CD4-positive, CD25-positive, alpha-beta regulatory T cell (primary cell): Measurements from ENCODE around the gene DNAI1. TPM values are rescaled to one million over a fixed set of nuclear protein-coding genes. Genes with fewer than 3 reads are reported as not detected.
"Not testable (repeated sequence)": the region's sequence is repeated elsewhere in the genome, so short reads cannot be mapped to it uniquely, and the experiment has no call there.

Experiments
- ATAC-seq, 2 donors: fragments of 150-1000 bp; cut with Tn5 transposase; one replicate each; pipeline ENCODE4 v1.10.0; 2021; ENCODE audit warnings: low read depth in 2 of 2, moderate number of reproducible peaks in 2 of 2, moderate library complexity in 1 of 2
- DNase-seq, 3 donors: peaks; one replicate each; pipeline versions ENCODE4 v3.0.0 to v3.0.0-alpha.2; 2012 to 2022; ENCODE audit warnings: mixed read lengths in 1 of 3
- H3K27ac ChIP-seq: one replicate; pipeline ENCODE4 v1.7.0; 2013; ENCODE audit warnings: mild to moderate bottlenecking, low read length; ENCODE audit not compliant: insufficient read depth, poor library complexity, severe bottlenecking
- H3K27me3 ChIP-seq: one replicate; pipeline ENCODE4 v1.7.0; 2013; ENCODE audit warnings: low read length; ENCODE audit not compliant: control insufficient read depth, insufficient read depth
- H3K36me3 ChIP-seq: one replicate; pipeline ENCODE4 v1.7.0; 2013; ENCODE audit warnings: mild to moderate bottlenecking, low read length, moderate library complexity; ENCODE audit not compliant: control insufficient read depth, insufficient read depth
- H3K4me1 ChIP-seq: 2 replicates; pipeline ENCODE4 v1.7.0; 2013; ENCODE audit warnings: mild to moderate bottlenecking, low read length; ENCODE audit not compliant: insufficient read depth, control insufficient read depth, poor library complexity, severe bottlenecking
- H3K4me3 ChIP-seq: one replicate; pipeline ENCODE4 v1.7.0; 2013; ENCODE audit warnings: low read depth, mild to moderate bottlenecking, low read length, moderate library complexity
- H3K9me3 ChIP-seq, 2 experiments: 1 replicate in 1 of 2; 2 replicates in 1 of 2; pipeline ENCODE4 v1.7.0; 2013; ENCODE audit warnings: low read length in 2 of 2, mild to moderate bottlenecking in 1 of 2, moderate library complexity in 1 of 2; ENCODE audit not compliant: control insufficient read depth in 2 of 2
- H3K27ac Mint-ChIP-seq, 3 donors: one replicate each; pipeline ENCODE4 v1.8.0; 2020 to 2022; ENCODE audit warnings: mild to moderate bottlenecking in 3 of 3, mixed read lengths in 3 of 3, moderate library complexity in 2 of 3
- H3K27me3 Mint-ChIP-seq: one replicate; pipeline ENCODE4 v1.8.0; 2022; ENCODE audit warnings: mild to moderate bottlenecking, mixed read lengths
- H3K36me3 Mint-ChIP-seq: one replicate; pipeline ENCODE4 v1.8.0; 2020; ENCODE audit warnings: mixed read lengths
- H3K4me1 Mint-ChIP-seq, 4 donors: one replicate each; pipeline ENCODE4 v1.8.0; 2020 to 2022; ENCODE audit warnings: mixed read lengths in 4 of 4, mild to moderate bottlenecking in 1 of 4
- H3K4me3 Mint-ChIP-seq, 4 donors: one replicate each; pipeline ENCODE4 v1.8.0; 2020 to 2022; ENCODE audit warnings: mild to moderate bottlenecking in 4 of 4, mixed read lengths in 4 of 4, moderate library complexity in 3 of 4
- H3K9me3 Mint-ChIP-seq, 7 donors: one replicate each; pipeline ENCODE4 v1.8.0; 2020 to 2022; ENCODE audit warnings: mixed read lengths in 7 of 7, mild to moderate bottlenecking in 3 of 7, moderate library complexity in 2 of 7
- polyA plus RNA-seq, 4 donors: library from polyadenylated mRNA; unstranded; fragments of 300-500 nt; fragmentation: Illumina TruSeq; gene quantifications; one replicate each; pipeline ENCODE4 v1.2.3, GENCODE V29; 2021
- total RNA-seq: library from RNA; stranded (reverse); gene quantifications from one replicate; pipeline ENCODE4 v1.2.3, GENCODE V29; 2022

The DNAI1 gene
- total and polyA plus RNA-seq, 5 donors from 2014 or later = not detected

- Mint-ChIP-seq H3K9me3 (no peaks in the 10 kb centered on the region), H3K27me3 (no peaks in the 10 kb centered on the region), H3K27ac (no peak overlapping the region), H3K4me3 (no peak overlapping the region), H3K36me3 (peaks cover 17% of the 10 kb centered on the region), H3K4me1 (peaks cover 0 to 3% (median 0%) of the 10 kb centered on the region in 4 donors)
- H3K9me3 ChIP-seq = no peaks in the 10 kb centered on the region
- no peak for DNase-seq
- ATAC-seq = no peak
- no peaks in the 10 kb centered on the region for H3K27me3 ChIP-seq
- H3K4me1 ChIP-seq = no peaks in the 10 kb centered on the region
- no peak overlapping the region for H3K4me3 ChIP-seq
- no peak overlapping the region for H3K27ac ChIP-seq
- no peaks in the 10 kb centered on the region for H3K36me3 ChIP-seq
These were observed 30.2 kb upstream of the DNAI1 start for GRCh38 chr9:34428325-34428958.

GRCh38 chr9:34430843-34431437 lies 27.7 kb upstream of the DNAI1 start:
- Histone ChIP-seq H3K4me1 (no peaks in the 10 kb centered on the region), H3K27ac (no peak overlapping the region), H3K9me3 (no peaks in the 10 kb centered on the region), H3K27me3 (no peaks in the 10 kb centered on the region), H3K4me3 (no peak overlapping the region), H3K36me3 (no peaks in the 10 kb centered on the region)
- H3K27me3 Mint-ChIP-seq = no peaks in the 10 kb centered on the region
- ATAC-seq (no peak), DNase-seq (peak in 1 of 3 donors; percentile 47)
- no peak overlapping the region for H3K4me3 Mint-ChIP-seq
- H3K4me1 Mint-ChIP-seq = peaks cover 0 to 5% (median 0%) of the 10 kb centered on the region in 4 donors
- H3K27ac Mint-ChIP-seq = no peak overlapping the region
- H3K9me3 Mint-ChIP-seq = no peaks in the 10 kb centered on the region
- H3K36me3 Mint-ChIP-seq = peaks cover 17% of the 10 kb centered on the region

- Mint-ChIP-seq H3K27me3 (no peaks in the 10 kb centered on the region), H3K36me3 (peaks cover 17% of the 10 kb centered on the region), H3K4me1 (peaks cover 0 to 5% (median 0%) of the 10 kb centered on the region in 4 donors), H3K9me3 (no peaks in the 10 kb centered on the region), H3K27ac (no peak overlapping the region), H3K4me3 (no peak overlapping the region)
- H3K27me3 ChIP-seq = no peaks in the 10 kb centered on the region
- H3K27ac ChIP-seq = no peak overlapping the region
- H3K4me3 ChIP-seq = no peak overlapping the region
- no peak for DNase-seq
- no peaks in the 10 kb centered on the region for H3K36me3 ChIP-seq
- no peak for ATAC-seq
- no peaks in the 10 kb centered on the region for H3K9me3 ChIP-seq
- no peaks in the 10 kb centered on the region for H3K4me1 ChIP-seq
These were observed 26.9 kb upstream of the DNAI1 start for GRCh38 chr9:34431667-34432066.

GRCh38 chr9:34437006-34437925 lies 21.3 kb upstream of the DNAI1 start:
- Mint-ChIP-seq H3K36me3 (peaks cover 11% of the 10 kb centered on the region), H3K4me3 (no peak overlapping the region), H3K27ac (no peak overlapping the region), H3K4me1 (peaks cover 9 to 12% (median 11%) of the 10 kb centered on the region in 4 donors), H3K9me3 (peaks cover 0 to 1% (median 0%) of the 10 kb centered on the region in 7 donors), H3K27me3 (no peaks in the 10 kb centered on the region)
- DNase-seq (peak; percentile 47 to 88 (median 72)), ATAC-seq (peak; percentile 83 to 86)
- H3K4me3 ChIP-seq = no peak overlapping the region
- no peaks in the 10 kb centered on the region for H3K27me3 ChIP-seq
- peaks cover 5% of the 10 kb centered on the region for H3K4me1 ChIP-seq
- H3K9me3 ChIP-seq = no peaks in the 10 kb centered on the region
- H3K27ac ChIP-seq = no peak overlapping the region
- H3K36me3 ChIP-seq = no peaks in the 10 kb centered on the region

GRCh38 chr9:34437926-34438307 lies 20.7 kb upstream of the DNAI1 start:
- H3K4me3 ChIP-seq, H3K27ac Mint-ChIP-seq, H3K9me3 ChIP-seq, H3K36me3 ChIP-seq, DNase-seq, ATAC-seq, H3K4me3 Mint-ChIP-seq, H3K27ac ChIP-seq, H3K9me3 Mint-ChIP-seq, H3K36me3 Mint-ChIP-seq, H3K4me1 ChIP-seq, H3K27me3 ChIP-seq, H3K27me3 Mint-ChIP-seq: not testable (repeated sequence)
- H3K4me1 Mint-ChIP-seq = peaks cover 9 to 12% (median 11%) of the 10 kb centered on the region in 4 donors

GRCh38 chr9:34438465-34438864 lies 20.1 kb upstream of the DNAI1 start:
- H3K27me3 Mint-ChIP-seq, H3K36me3 ChIP-seq, H3K4me3 Mint-ChIP-seq, H3K9me3 ChIP-seq, H3K27ac ChIP-seq, H3K4me3 ChIP-seq, H3K4me1 ChIP-seq, H3K27ac Mint-ChIP-seq, DNase-seq, ATAC-seq, H3K36me3 Mint-ChIP-seq, H3K9me3 Mint-ChIP-seq, H3K27me3 ChIP-seq: not testable (repeated sequence)
- H3K4me1 Mint-ChIP-seq = peaks cover 9 to 12% (median 10%) of the 10 kb centered on the region in 4 donors

- no peak for DNase-seq
- ATAC-seq = no peak
- Histone ChIP-seq H3K27ac (no peak overlapping the region), H3K9me3 (no peaks in the 10 kb centered on the region), H3K4me3 (no peak overlapping the region), H3K36me3 (no peaks in the 10 kb centered on the region), H3K4me1 (peaks cover 5% of the 10 kb centered on the region), H3K27me3 (no peaks in the 10 kb centered on the region)
- Mint-ChIP-seq H3K4me1 (peaks cover 9 to 12% (median 9%) of the 10 kb centered on the region in 4 donors), H3K9me3 (peaks cover 0 to 1% (median 0%) of the 10 kb centered on the region in 7 donors), H3K27me3 (no peaks in the 10 kb centered on the region), H3K27ac (no peak overlapping the region), H3K36me3 (peaks cover 8% of the 10 kb centered on the region), H3K4me3 (no peak overlapping the region)
These were observed 18.6 kb upstream of the DNAI1 start for GRCh38 chr9:34440017-34440416.
